Type B pancreatic cell (in vitro differentiated cells): ENCODE results near the gene COL4A2. TPM values are rescaled to one million over a fixed set of nuclear protein-coding genes. Genes with fewer than 3 reads are reported as not detected.

ENCODE experiments used
- DNase-seq: peaks from one replicate; pipeline ENCODE4 v3.0.0; 2021; ENCODE audit warnings: mixed read lengths; ENCODE audit not compliant: unreplicated experiment; ENCODE audit errors: extremely low spot score
- H3K27ac Mint-ChIP-seq: 2 replicates; pipeline ENCODE4 v1.8.0; 2021; ENCODE audit warnings: mild to moderate bottlenecking, mixed read lengths
- H3K27me3 Mint-ChIP-seq: 2 replicates; pipeline ENCODE4 v1.8.0; 2021; ENCODE audit warnings: mixed read lengths
- H3K36me3 Mint-ChIP-seq: 2 replicates; pipeline ENCODE4 v1.8.0; 2021; ENCODE audit warnings: mixed read lengths
- H3K4me1 Mint-ChIP-seq: one replicate; pipeline ENCODE4 v1.8.0; 2021; ENCODE audit warnings: mixed read lengths; ENCODE audit not compliant: unreplicated experiment
- H3K4me3 Mint-ChIP-seq: 2 replicates; pipeline ENCODE4 v1.8.0; 2021; ENCODE audit warnings: mild to moderate bottlenecking, mixed read lengths
- H3K9me3 Mint-ChIP-seq: 2 replicates; pipeline ENCODE4 v1.8.0; 2021; ENCODE audit warnings: mixed read lengths
- CTCF ChIP-seq: fragments of 200-600 bp; sonication (generic); conservative IDR thresholded peaks from 2 replicates; pipeline ENCODE4 v1.5.0; 2021; ENCODE audit warnings: antibody characterized with exemption, mild to moderate bottlenecking
- total RNA-seq: library from RNA; stranded (reverse); gene quantifications from 2 replicates; pipeline ENCODE4 v1.2.1, GENCODE V29; 2021; ENCODE audit warnings: low replicate concordance

COL4A2 gene
- total RNA-seq, 1 donor from 2014 or later: 145 TPM

DNA sequence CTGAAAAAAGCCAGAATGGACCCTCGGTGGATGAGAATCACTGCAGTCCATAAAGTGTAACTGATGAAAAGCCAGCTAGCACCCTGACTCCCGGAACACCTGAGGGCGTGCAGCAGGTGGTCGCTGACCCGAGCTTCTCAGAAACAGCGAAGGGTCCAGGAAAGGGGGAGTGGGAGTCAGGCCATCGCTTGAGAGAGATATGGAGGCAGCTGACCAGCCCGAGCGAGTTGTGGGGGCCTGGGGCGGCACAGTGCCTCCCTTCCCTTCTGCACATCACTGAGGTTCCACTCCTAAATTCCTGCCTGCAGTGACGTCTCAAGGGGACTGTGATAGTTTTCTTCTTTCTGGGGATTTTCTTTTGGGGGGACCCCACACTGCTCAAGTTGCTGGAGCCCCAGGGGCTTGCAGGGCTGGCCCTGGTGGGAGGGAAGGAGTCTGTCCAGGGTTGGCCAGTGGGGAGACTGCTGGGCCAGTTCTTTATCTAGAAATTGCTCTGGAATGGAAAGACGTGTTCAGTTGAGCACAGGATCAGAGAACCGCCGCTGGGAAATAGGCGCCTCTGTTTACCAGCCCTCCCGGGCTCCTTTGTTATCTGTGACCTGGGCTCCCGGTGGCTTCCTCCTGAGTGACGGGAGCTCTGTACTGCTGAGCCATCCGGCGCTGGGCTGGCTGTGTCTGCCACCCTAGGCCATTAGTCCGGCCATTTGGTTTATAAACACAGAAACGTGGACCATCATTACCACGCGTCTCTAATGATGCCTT is 183.1 kb downstream of the COL4A2 start:
- Mint-ChIP-seq H3K27ac (no peak overlapping the region), H3K36me3 (peaks cover 4% of the 10 kb centered on the region)
- DNase-seq: no peak

GRCh38 chr13:110491869-110492678 is 185.0 kb downstream of the COL4A2 start:
- no peak for DNase-seq
- no peaks in the 10 kb centered on the region for H3K9me3 Mint-ChIP-seq
- H3K27me3 Mint-ChIP-seq: no peaks in the 10 kb centered on the region
- peaks cover 4% of the 10 kb centered on the region for H3K36me3 Mint-ChIP-seq
- no peak overlapping the region for H3K4me3 Mint-ChIP-seq
- no peaks in the 10 kb centered on the region for H3K4me1 Mint-ChIP-seq
- no peak overlapping the region for H3K27ac Mint-ChIP-seq
- no peak for TF ChIP-seq CTCF

More for the DNA sequence above, 183.1 kb downstream of the COL4A2 start:
- no peak for TF ChIP-seq CTCF
- H3K4me3 Mint-ChIP-seq: no peak overlapping the region
- no peaks in the 10 kb centered on the region for H3K9me3 Mint-ChIP-seq
- H3K27me3 Mint-ChIP-seq: no peaks in the 10 kb centered on the region
- H3K4me1 Mint-ChIP-seq: no peaks in the 10 kb centered on the region

- no peaks in the 10 kb centered on the region for H3K9me3 Mint-ChIP-seq
- no peak overlapping the region for H3K27ac Mint-ChIP-seq
- DNase-seq: no peak
- H3K4me3 Mint-ChIP-seq: no peak overlapping the region
- TF ChIP-seq CTCF: no peak
- peaks cover 4% of the 10 kb centered on the region for H3K36me3 Mint-ChIP-seq
- H3K27me3 Mint-ChIP-seq: no peaks in the 10 kb centered on the region
- no peaks in the 10 kb centered on the region for H3K4me1 Mint-ChIP-seq
These were observed 185.9 kb downstream of the COL4A2 start for GRCh38 chr13:110492679-110493593.

- Mint-ChIP-seq H3K4me1 (no peaks in the 10 kb centered on the region), H3K27me3 (no peaks in the 10 kb centered on the region), H3K9me3 (no peaks in the 10 kb centered on the region), H3K27ac (no peak overlapping the region), H3K4me3 (no peak overlapping the region), H3K36me3 (peaks cover 9% of the 10 kb centered on the region)
- no peak for DNase-seq
- no peak for TF ChIP-seq CTCF
These were observed 186.5 kb downstream of the COL4A2 start for GRCh38 chr13:110493613-110494012.

GRCh38 chr13:110495376-110495775 is 188.3 kb downstream of the COL4A2 start:
- H3K27ac Mint-ChIP-seq: no peak overlapping the region
- peaks cover 7% of the 10 kb centered on the region for H3K9me3 Mint-ChIP-seq
- no peak for TF ChIP-seq CTCF
- no peak for DNase-seq
- peaks cover 6% of the 10 kb centered on the region for H3K4me1 Mint-ChIP-seq
- H3K36me3 Mint-ChIP-seq: peaks cover 22% of the 10 kb centered on the region
- H3K4me3 Mint-ChIP-seq: no peak overlapping the region
- H3K27me3 Mint-ChIP-seq: no peaks in the 10 kb centered on the region
